K562 (cell line): ENCODE measurements around the gene PLCB4. TPM values are rescaled to one million over a fixed set of nuclear protein-coding genes. Genes with fewer than 3 reads are reported as not detected.
A peak's percentile ranks its signal among the peaks of the same experiment; 100 is the strongest.

Source experiments
- BACH1 ChIP-seq: fragments of 200-800 bp; sonication (Bioruptor generic); IDR thresholded peaks from 2 replicates; pipeline ENCODE4 v1.6.1; 2016; ENCODE audit warnings: missing genetic modification characterization, missing compliant biosample characterization
- CHCHD3 ChIP-seq: fragments of 250-450 bp; sonication (Bioruptor Pico); IDR thresholded peaks from 2 replicates; pipeline ENCODE4 v2.1.2; 2022; ENCODE audit warnings: mild to moderate bottlenecking
- CLOCK ChIP-seq: fragments of 250-450 bp; sonication (Bioruptor Pico); IDR thresholded peaks from 2 replicates; pipeline ENCODE4 v1.4.0; 2020; ENCODE audit warnings: mild to moderate bottlenecking, moderate library complexity, borderline replicate concordance
- DMBX1 ChIP-seq: fragments of 250-450 bp; sonication (Bioruptor Pico); IDR thresholded peaks from 2 replicates; pipeline ENCODE4 v1.8.0; 2022; ENCODE audit warnings: inconsistent platforms, mild to moderate bottlenecking, moderate library complexity, borderline replicate concordance
- ESRRB ChIP-seq: fragments of 250-450 bp; sonication (Bioruptor Pico); IDR thresholded peaks from 2 replicates; pipeline ENCODE4 v1.5.0; 2020; ENCODE audit warnings: mild to moderate bottlenecking, moderate library complexity, borderline replicate concordance
- HIVEP1 ChIP-seq: fragments of 250-450 bp; sonication (Bioruptor Pico); IDR thresholded peaks from 2 replicates; pipeline ENCODE4 v1.4.0; 2020; ENCODE audit warnings: mild to moderate bottlenecking
- HMBOX1 ChIP-seq: sonication (generic); IDR thresholded peaks from 2 replicates; pipeline ENCODE4 v1.6.1; 2016
- HOMEZ ChIP-seq: fragments of 250-450 bp; sonication (Bioruptor Pico); IDR thresholded peaks from 2 replicates; pipeline ENCODE4 v1.4.0; 2020; ENCODE audit warnings: mild to moderate bottlenecking, moderate library complexity
- MAFG ChIP-seq: fragments of 450-650 bp; conservative IDR thresholded peaks from 2 replicates; pipeline ENCODE4 v1.6.1; 2016; ENCODE audit warnings: missing genetic modification characterization, missing compliant biosample characterization
- STAT5B ChIP-seq: fragments of 250-450 bp; sonication (Bioruptor Pico); IDR thresholded peaks from 2 replicates; pipeline ENCODE4 v1.8.0; 2021; ENCODE audit warnings: mild to moderate bottlenecking, inconsistent platforms
- WHSC1 ChIP-seq: IDR thresholded peaks from one replicate; pipeline ENCODE4 v1.6.1; 2012; ENCODE audit warnings: low read length, control low read depth, inconsistent platforms
- ZBTB17 ChIP-seq: fragments of 450-650 bp; formaldehyde crosslinking; IDR thresholded peaks from 2 replicates; pipeline ENCODE4 v1.4.0; 2020; ENCODE audit warnings: mild to moderate bottlenecking
- ZNF134 ChIP-seq: fragments of 250-450 bp; sonication (Bioruptor Pico); conservative IDR thresholded peaks from 2 replicates; pipeline ENCODE4 v1.4.0; 2020
- ZNF212 ChIP-seq: fragments of 450-650 bp; formaldehyde crosslinking; IDR thresholded peaks from 2 replicates; pipeline ENCODE4 v1.4.0; 2020; ENCODE audit warnings: mild to moderate bottlenecking
- ZNF445 ChIP-seq: fragments of 250-450 bp; sonication (Bioruptor Pico); IDR thresholded peaks from 2 replicates; pipeline ENCODE4 v1.4.0; 2020; ENCODE audit warnings: low read depth, mild to moderate bottlenecking, moderate library complexity
- ZNF766 ChIP-seq: fragments of 200-800 bp; sonication (Bioruptor generic); conservative IDR thresholded peaks from 2 replicates; pipeline ENCODE4 v1.6.1; 2016; ENCODE audit warnings: missing genetic modification characterization, missing compliant biosample characterization
- ZNF79 ChIP-seq: fragments of 250-450 bp; sonication (Bioruptor Pico); IDR thresholded peaks from 2 replicates; pipeline ENCODE4 v1.4.0; 2020; ENCODE audit warnings: low read depth, mild to moderate bottlenecking, moderate library complexity
- polyA plus RNA-seq, 8 experiments: library from polyadenylated mRNA; depleted of rRNA in 4 of 8; stranded (reverse) in 5 of 8; unstranded in 3 of 8; fragments of >200 nt; fragmentation: Nextera tagmentation in 2 of 8; fragmentation: Illumina TruSeq in 1 of 8; extraction: Ambion mirVana in 2 of 8; extraction: Trizol in 1 of 8; gene quantifications; 2 replicates each; pipeline versions ENCODE4 v1.2.1 to v1.2.3, GENCODE V29; 2011 to 2014; ENCODE audit warnings: inconsistent platforms in 1 of 8, missing spikeins in 1 of 8
- total RNA-seq, 7 experiments: library from RNA; depleted of rRNA in 6 of 7; stranded (reverse); fragments of >200 nt in 6 of 7; fragmentation: Illumina TruSeq in 2 of 7; extraction: Trizol in 2 of 7; gene quantifications; 2 replicates each; pipeline versions ENCODE4 v1.2.1 to v1.2.3, GENCODE V29; 2011 to 2021; ENCODE audit warnings: low replicate concordance in 1 of 7
- TF ChIP-seq, protein P1 (sequence below): fragments of 450-650 bp; formaldehyde crosslinking; IDR thresholded peaks from 2 replicates; pipeline ENCODE4 v1.4.0; 2020; ENCODE audit warnings: mild to moderate bottlenecking
- TF ChIP-seq, protein P2 (sequence below): fragments of 450-650 bp; IDR thresholded peaks from 2 replicates; pipeline ENCODE4 v1.6.1; 2018; ENCODE audit warnings: mild to moderate bottlenecking, low read depth; ENCODE audit not compliant: partially characterized antibody
- TF ChIP-seq, protein P3 (sequence below): fragments of 200-800 bp; sonication (Bioruptor generic); IDR thresholded peaks from 2 replicates; pipeline ENCODE4 v1.6.1; 2017; ENCODE audit warnings: missing genetic modification characterization, missing compliant biosample characterization

The PLCB4 gene
- total and polyA plus RNA-seq, 9 of the 15 experiments (the other 6 are each of a cell fraction or from before 2014, with no cell fraction given): 0.20 to 2.9 (median 0.52) TPM

- TF ChIP-seq, protein P1, sequence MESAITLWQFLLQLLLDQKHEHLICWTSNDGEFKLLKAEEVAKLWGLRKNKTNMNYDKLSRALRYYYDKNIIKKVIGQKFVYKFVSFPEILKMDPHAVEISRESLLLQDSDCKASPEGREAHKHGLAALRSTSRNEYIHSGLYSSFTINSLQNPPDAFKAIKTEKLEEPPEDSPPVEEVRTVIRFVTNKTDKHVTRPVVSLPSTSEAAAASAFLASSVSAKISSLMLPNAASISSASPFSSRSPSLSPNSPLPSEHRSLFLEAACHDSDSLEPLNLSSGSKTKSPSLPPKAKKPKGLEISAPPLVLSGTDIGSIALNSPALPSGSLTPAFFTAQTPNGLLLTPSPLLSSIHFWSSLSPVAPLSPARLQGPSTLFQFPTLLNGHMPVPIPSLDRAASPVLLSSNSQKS (CRISPR knock-in tag): peak; percentile 84; the same call in 1 of the 2 replicates
- peak; percentile 91 for TF ChIP-seq ZNF445 (CRISPR knock-in tag)
- TF ChIP-seq, protein P2, sequence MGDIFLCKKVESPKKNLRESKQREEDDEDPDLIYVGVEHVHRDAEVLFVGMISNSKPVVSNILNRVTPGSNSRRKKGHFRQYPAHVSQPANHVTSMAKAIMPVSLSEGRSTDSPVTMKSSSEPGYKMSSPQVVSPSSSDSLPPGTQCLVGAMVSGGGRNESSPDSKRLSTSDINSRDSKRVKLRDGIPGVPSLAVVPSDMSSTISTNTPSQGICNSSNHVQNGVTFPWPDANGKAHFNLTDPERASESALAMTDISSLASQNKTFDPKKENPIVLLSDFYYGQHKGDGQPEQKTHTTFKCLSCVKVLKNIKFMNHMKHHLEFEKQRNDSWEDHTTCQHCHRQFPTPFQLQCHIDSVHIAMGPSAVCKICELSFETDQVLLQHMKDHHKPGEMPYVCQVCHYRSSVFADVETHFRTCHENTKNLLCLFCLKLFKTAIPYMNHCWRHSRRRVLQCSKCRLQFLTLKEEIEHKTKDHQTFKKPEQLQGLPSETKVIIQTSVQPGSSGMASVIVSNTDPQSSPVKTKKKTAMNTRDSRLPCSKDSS: no peak
- TF ChIP-seq, protein P3, sequence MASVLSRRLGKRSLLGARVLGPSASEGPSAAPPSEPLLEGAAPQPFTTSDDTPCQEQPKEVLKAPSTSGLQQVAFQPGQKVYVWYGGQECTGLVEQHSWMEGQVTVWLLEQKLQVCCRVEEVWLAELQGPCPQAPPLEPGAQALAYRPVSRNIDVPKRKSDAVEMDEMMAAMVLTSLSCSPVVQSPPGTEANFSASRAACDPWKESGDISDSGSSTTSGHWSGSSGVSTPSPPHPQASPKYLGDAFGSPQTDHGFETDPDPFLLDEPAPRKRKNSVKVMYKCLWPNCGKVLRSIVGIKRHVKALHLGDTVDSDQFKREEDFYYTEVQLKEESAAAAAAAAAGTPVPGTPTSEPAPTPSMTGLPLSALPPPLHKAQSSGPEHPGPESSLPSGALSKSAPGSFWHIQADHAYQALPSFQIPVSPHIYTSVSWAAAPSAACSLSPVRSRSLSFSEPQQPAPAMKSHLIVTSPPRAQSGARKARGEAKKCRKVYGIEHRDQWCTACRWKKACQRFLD (CRISPR knock-in tag): peak; percentile 98
- TF ChIP-seq ZNF766 (CRISPR knock-in tag): peak; percentile 95
- TF ChIP-seq HMBOX1: no peak
- TF ChIP-seq ZNF79 (CRISPR knock-in tag): peak; percentile 91
- TF ChIP-seq CLOCK (CRISPR knock-in tag): peak; percentile 78; the same call in 1 of the 2 replicates
- no peak for TF ChIP-seq ESRRB (CRISPR knock-in tag)
- TF ChIP-seq MAFG (tag): peak; percentile 45
- TF ChIP-seq DMBX1 (CRISPR knock-in tag): peak; percentile 99
- no peak for TF ChIP-seq WHSC1
- peak; percentile 91 for TF ChIP-seq BACH1 (tag)
- TF ChIP-seq ZBTB17 (CRISPR knock-in tag): peak; percentile 88
- peak; percentile 82; the same call in 1 of the 2 replicates for TF ChIP-seq HIVEP1 (CRISPR knock-in tag)
- TF ChIP-seq CHCHD3 (CRISPR knock-in tag): no peak
- TF ChIP-seq STAT5B (CRISPR knock-in tag): no peak
- 0 out of 2 replicates have a peak, but pooled peaks have one; percentile 65 for TF ChIP-seq ZNF212 (CRISPR knock-in tag)
- TF ChIP-seq HOMEZ (CRISPR knock-in tag): 0 out of 2 replicates have a peak, but pooled peaks have one; percentile 69
- TF ChIP-seq ZNF134: peak; percentile 68
Observed at GRCh38 chr20:9025643-9026042, 43.2 kb upstream of the PLCB4 start (continued).
